ENCODE measurements around the gene AAGAB.
"Not testable (repeated sequence)": the region's sequence is repeated elsewhere in the genome, so short reads cannot be mapped to it uniquely, and the experiment has no call there.

AAGAB gene

DNA sequence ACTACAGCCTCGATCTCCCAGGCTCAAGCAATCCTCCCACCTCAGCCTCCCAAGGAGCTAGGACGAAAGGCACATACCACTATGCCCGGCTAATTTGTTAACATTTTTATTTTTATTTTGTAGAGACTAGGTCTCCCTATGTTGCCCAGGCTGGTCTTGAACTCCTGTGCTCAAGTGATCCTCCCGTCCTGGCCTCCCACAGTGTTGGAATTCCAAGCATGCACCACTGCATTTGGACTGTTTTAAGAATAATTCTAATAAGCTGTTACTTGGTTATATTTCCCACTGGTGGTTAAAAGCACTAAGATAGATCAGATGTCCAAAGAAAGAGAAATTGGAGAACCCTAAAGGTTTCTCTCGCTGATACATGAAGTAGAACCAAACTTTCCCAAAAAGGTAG, 3.1 kb downstream of the AAGAB start:
- no peak for DNase-seq

GRCh38 chr15:67249830-67250229, 4.6 kb downstream of the AAGAB start:
- DNase-seq = no peak

GRCh38 chr15:67248011-67248505, 6.4 kb downstream of the AAGAB start:
- DNase-seq = no peak

- DNase-seq = not testable (repeated sequence)
Measured at GRCh38 chr15:67246606-67247005, 7.9 kb downstream of the AAGAB start.

- DNase-seq = no peak
Measured at GRCh38 chr15:67244971-67245478, 9.4 kb downstream of the AAGAB start.

DNA sequence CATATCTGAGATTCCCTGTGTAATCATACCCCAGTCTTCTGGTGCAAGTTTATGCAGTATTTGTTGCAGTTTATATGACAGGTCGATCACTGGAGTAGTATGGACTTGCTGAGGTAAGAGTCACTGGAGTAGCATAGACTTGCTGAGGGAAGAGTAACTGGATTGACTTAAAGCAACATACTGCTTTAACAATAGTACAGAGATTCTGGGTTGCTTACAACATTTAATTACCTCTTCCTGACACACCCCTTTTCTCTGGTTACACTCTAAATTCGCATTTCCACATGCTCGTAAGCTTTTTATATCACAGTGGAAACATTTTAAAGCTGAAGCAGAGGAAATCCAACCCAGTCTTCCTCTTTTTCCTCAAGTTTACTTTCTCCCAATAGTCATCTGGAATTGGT, 11.8 kb downstream of the AAGAB start:
- peak; percentile 77 for DNase-seq

GRCh38 chr15:67241132-67241855, 13.2 kb downstream of the AAGAB start:
- DNase-seq = no peak

- DNase-seq = peak; percentile 51
Measured at GRCh38 chr15:67240235-67241131, 14.0 kb downstream of the AAGAB start.

- DNase-seq = no peak
Measured at GRCh38 chr15:67232591-67232990, 21.9 kb downstream of the AAGAB start.

GRCh38 chr15:67230504-67230903, 24.0 kb downstream of the AAGAB start:
- DNase-seq = no peak

GRCh38 chr15:67228286-67228685, 26.2 kb downstream of the AAGAB start:
- DNase-seq = peak; percentile 44

DNA sequence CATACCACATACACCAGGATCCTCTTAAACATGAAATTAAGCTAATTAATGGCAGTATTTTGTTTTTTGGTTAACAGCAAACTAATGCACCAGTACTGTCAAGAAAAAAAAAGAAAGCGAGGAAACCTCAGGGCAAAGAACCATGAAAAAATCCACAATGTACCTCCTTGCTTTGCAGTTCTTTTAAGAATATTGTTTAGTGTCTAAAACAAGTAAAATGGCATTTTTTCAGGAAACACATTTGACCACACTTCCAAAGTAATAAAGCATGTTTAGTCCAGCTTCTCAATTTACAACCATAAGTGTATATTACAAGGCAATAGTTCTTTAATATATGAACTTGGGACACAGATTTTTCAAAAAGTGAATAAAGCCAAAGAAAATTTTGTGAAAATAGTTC, 26.6 kb downstream of the AAGAB start:
- DNase-seq = no peak

DNA sequence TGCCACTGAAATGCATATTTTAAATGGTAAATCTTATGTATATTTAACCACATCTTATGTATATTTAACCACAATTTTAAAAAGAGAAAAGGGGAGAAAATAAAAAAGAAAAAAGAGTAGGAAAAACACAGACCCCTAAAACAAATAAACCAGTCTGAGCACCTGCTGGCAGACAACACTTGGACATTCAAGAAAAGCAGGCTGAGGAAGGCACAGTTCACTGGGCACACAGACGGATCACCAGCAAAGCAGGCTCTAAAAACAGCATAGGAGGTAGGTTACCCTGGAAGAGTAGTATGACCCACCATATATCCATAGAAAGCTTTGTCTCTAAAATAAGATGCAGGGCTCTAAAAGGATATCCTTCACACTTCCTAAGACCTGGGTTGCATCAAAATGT, 27.0 kb downstream of the AAGAB start:
- DNase-seq = no peak

- DNase-seq = no peak
Measured at GRCh38 chr15:67225336-67225735, 29.1 kb downstream of the AAGAB start.

GRCh38 chr15:67224889-67225288, 29.6 kb downstream of the AAGAB start:
- no peak for DNase-seq

DNA sequence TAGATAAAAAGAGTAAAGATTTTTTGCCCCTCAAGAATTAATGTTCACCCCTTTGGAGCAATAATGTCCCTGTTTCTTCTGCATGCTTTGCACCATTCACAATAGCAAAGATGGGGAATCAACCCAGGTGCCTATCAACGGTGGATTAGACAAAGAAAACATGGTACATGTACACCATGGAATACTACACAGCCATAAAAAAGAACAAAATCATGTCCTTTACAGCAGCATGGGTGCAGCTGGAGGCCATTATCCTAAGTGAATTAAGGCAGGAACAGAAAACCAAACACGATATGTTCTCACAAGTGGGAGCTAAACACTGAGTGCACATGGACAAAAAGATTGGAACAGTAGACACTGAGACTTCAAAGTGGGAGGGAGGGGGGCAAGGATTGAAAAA, 35.2 kb downstream of the AAGAB start:
- no peak for DNase-seq

GRCh38 chr15:67218428-67218827, 36.0 kb downstream of the AAGAB start:
- DNase-seq = no peak

DNA sequence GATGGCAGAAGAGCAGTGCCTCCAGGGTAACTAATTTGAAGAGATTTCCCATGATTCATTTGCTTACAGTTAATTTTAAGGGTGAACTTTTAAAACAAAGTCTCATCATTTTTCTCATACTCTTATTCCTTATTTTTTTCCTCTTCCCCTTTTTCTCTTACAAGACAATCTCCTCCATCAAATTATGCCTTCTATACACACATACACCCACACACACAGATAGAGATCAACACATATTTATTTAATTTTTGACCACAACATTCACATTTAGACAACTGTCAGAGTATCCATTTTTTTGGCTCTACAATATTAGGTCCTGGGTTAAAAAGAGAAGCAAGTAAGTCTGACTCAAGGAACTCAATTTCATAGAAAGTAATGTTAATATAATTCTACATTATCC, 37.6 kb downstream of the AAGAB start:
- no peak for DNase-seq

DNA sequence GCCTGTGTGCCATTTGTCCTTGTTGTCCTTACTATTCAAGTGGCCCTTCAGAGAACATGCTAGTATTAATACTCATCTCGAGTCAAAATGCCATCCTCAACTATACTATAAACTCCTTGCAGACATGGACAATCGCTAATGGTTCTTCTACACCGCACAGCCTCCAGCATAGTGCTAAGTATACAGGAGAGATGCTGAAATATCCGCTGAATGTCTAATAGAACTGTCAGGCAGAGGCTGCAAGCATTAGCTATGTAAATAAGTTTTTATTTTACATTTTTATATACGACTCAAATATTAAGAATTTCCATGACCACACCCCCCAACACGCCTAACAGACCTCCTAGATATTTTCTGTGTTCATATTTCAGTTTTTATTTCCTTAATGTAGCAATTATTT, 39.4 kb downstream of the AAGAB start:
- DNase-seq = no peak

DNA sequence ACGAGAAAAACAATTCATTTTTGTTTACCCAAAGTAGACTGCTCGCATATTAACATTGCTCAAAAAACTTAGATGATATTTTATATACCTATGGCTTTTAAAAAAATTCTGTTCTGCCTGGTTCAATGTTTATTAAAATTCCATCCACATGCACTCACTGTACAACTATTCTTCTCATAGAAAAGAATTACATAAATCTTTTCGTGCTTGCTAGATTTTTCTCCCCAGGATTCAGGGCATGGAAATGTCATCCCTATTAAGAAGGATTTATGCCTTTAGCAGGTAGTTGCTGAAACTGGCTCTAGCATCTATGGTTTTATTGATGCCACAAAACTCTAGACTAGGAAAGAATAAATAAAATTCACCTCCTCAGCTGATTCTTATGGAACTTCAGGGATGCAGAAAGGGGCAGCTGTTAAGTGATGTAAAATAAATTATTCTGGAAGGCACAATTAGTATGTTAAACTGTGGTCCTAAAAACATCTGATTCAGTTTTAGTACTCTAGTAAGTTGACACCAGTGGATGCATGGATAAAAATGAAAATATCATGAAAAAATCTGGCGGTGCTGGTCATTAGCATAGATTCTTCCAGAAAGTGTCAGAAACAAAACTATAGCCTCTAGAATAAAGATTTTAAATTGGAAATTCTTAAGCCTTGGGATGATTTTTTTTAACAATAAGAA, 41.6 kb downstream of the AAGAB start:
- no peak for DNase-seq

DNA sequence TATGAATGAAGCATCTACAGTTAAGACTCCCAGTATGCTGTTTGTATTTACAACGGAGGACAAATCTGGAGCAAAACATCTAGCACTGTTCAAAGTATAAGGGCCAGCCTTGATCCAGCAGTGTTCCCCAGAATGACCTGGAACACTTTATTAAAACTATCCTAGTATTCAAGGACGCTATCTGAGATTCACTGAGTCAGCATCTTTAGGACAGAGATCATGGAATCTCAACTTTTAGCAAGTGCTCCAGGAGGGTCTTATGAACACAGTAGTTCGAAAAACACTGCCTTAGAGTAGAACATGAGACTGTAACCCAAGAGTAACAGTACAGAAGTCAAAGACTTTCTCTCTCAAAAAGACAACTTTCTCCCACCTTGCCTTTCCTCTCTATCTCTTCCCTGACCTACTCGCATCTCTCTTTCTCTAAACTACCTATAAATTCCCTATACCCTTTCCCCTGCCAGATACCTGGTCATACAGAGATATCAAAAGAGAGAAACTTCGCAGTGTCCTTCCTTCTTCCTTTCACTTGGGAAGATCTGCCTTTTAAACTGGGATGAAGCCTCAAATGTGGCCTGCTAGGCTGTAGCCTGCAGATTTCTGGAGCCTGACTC, 43.8 kb downstream of the AAGAB start:
- DNase-seq = no peak

- DNase-seq = no peak
Measured at GRCh38 chr15:67208396-67208795, 46.1 kb downstream of the AAGAB start.

Measured in MV-4-11 (cell line).